RWPE2 (cell line): ENCODE results near the gene RAD51D.
"Not testable (repeated sequence)": the region's sequence is repeated elsewhere in the genome, so short reads cannot be mapped to it uniquely, and the experiment has no call there.

Source experiments
- ATAC-seq: fragments of 200-7000 bp; cut with Tn5 transposase; 3 replicates; pipeline ENCODE4 v1.9.1; 2021; ENCODE audit warnings: low read depth
- DNase-seq: peaks from one replicate; pipeline ENCODE4 v3.0.0-alpha.2; 2020; ENCODE audit warnings: low spot score
- H3K27ac ChIP-seq: fragments of 450-650 bp; 2 replicates; pipeline ENCODE4 v1.5.1; 2017; ENCODE audit warnings: mild to moderate bottlenecking; ENCODE audit not compliant: poor library complexity, severe bottlenecking
- H3K27me3 ChIP-seq: fragments of 250-450 bp; sonication (Bioruptor Pico); 2 replicates; pipeline ENCODE4 v1.5.1; 2021; ENCODE audit warnings: mild to moderate bottlenecking, moderate library complexity; ENCODE audit not compliant: insufficient read depth, poor library complexity, severe bottlenecking
- H3K36me3 ChIP-seq: fragments of 250-450 bp; sonication (Bioruptor Pico); 2 replicates; pipeline ENCODE4 v1.5.1; 2020; ENCODE audit warnings: low read depth, mild to moderate bottlenecking, moderate library complexity
- H3K4me1 ChIP-seq: fragments of 250-450 bp; sonication (Bioruptor Pico); 2 replicates; pipeline ENCODE4 v1.5.1; 2021; ENCODE audit warnings: mild to moderate bottlenecking, moderate library complexity; ENCODE audit not compliant: insufficient read depth, poor library complexity, severe bottlenecking
- H3K4me3 ChIP-seq: fragments of 250-450 bp; sonication (Bioruptor Pico); 2 replicates; pipeline ENCODE4 v1.5.1; 2021; ENCODE audit warnings: mild to moderate bottlenecking, moderate library complexity; ENCODE audit not compliant: severe bottlenecking
- H3K9me3 ChIP-seq: fragments of 250-450 bp; sonication (Bioruptor Pico); 2 replicates; pipeline ENCODE4 v1.5.1; 2021; ENCODE audit warnings: mild to moderate bottlenecking, moderate library complexity; ENCODE audit not compliant: severe bottlenecking
- TF ChIP-seq, protein P1 (sequence below): fragments of 450-650 bp; IDR thresholded peaks from one replicate; pipeline ENCODE4 v1.5.1; 2017; ENCODE audit warnings: mild to moderate bottlenecking, moderate library complexity; ENCODE audit not compliant: poor library complexity, severe bottlenecking

RAD51D gene

DNA sequence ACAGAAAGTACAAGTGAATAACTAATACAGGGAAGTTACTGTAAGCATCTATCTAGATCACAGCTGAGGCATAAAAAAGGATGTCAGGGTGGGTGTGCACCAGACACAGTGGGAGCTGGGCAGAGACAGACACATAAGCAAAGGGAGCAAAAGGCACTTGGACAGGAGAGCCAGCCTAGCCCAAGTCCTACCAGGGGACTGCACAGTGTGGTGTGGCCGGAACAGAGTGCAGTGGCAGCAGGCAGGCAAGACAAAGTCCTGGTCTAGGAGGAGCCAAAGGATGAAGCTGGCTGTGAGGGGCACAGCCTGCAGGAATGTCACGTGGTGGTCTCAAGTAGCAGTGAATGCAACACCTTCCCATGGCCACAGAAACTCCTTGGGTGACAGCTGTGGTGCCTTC lies 21.9 kb downstream of the RAD51D start:
- no peaks in the 10 kb centered on the region for H3K27me3 ChIP-seq
- no peak for ATAC-seq
- no peaks in the 10 kb centered on the region for H3K4me1 ChIP-seq
- H3K36me3 ChIP-seq, result peaks cover 6% of the 10 kb centered on the region; the same call in 1 of the 2 replicates
- TF ChIP-seq, protein P1, sequence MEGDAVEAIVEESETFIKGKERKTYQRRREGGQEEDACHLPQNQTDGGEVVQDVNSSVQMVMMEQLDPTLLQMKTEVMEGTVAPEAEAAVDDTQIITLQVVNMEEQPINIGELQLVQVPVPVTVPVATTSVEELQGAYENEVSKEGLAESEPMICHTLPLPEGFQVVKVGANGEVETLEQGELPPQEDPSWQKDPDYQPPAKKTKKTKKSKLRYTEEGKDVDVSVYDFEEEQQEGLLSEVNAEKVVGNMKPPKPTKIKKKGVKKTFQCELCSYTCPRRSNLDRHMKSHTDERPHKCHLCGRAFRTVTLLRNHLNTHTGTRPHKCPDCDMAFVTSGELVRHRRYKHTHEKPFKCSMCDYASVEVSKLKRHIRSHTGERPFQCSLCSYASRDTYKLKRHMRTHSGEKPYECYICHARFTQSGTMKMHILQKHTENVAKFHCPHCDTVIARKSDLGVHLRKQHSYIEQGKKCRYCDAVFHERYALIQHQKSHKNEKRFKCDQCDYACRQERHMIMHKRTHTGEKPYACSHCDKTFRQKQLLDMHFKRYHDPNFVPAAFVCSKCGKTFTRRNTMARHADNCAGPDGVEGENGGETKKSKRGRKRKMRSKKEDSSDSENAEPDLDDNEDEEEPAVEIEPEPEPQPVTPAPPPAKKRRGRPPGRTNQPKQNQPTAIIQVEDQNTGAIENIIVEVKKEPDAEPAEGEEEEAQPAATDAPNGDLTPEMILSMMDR, result no peak
- no peak overlapping the region for H3K27ac ChIP-seq
- no peak overlapping the region for H3K4me3 ChIP-seq
- no peak for DNase-seq
- no peaks in the 10 kb centered on the region for H3K9me3 ChIP-seq

- H3K27me3 ChIP-seq, result no peaks in the 10 kb centered on the region
- no peak overlapping the region for H3K27ac ChIP-seq
- DNase-seq, result no peak
- no peak for ATAC-seq
- H3K9me3 ChIP-seq, result no peaks in the 10 kb centered on the region
- no peak overlapping the region for H3K4me3 ChIP-seq
- no peaks in the 10 kb centered on the region for H3K36me3 ChIP-seq
- no peaks in the 10 kb centered on the region for H3K4me1 ChIP-seq
- TF ChIP-seq, protein P1, result no peak
Observed at GRCh38 chr17:35095741-35096140, 23.9 kb downstream of the RAD51D start.

GRCh38 chr17:35094902-35095301 lies 24.8 kb downstream of the RAD51D start:
- DNase-seq (no peak), ATAC-seq (peak; percentile 83)
- Histone ChIP-seq H3K27me3 (no peaks in the 10 kb centered on the region), H3K4me3 (no peak overlapping the region), H3K9me3 (no peaks in the 10 kb centered on the region), H3K27ac (peak overlapping the region; percentile 17), H3K4me1 (peaks cover 1% of the 10 kb centered on the region), H3K36me3 (no peaks in the 10 kb centered on the region)
- TF ChIP-seq, protein P1, result no peak

GRCh38 chr17:35090707-35091106 lies 29.0 kb downstream of the RAD51D start:
- ATAC-seq, DNase-seq, H3K36me3 ChIP-seq, H3K4me3 ChIP-seq, H3K27ac ChIP-seq, H3K27me3 ChIP-seq, H3K9me3 ChIP-seq: not testable (repeated sequence)
- peaks cover 23% of the 10 kb centered on the region for H3K4me1 ChIP-seq

DNA sequence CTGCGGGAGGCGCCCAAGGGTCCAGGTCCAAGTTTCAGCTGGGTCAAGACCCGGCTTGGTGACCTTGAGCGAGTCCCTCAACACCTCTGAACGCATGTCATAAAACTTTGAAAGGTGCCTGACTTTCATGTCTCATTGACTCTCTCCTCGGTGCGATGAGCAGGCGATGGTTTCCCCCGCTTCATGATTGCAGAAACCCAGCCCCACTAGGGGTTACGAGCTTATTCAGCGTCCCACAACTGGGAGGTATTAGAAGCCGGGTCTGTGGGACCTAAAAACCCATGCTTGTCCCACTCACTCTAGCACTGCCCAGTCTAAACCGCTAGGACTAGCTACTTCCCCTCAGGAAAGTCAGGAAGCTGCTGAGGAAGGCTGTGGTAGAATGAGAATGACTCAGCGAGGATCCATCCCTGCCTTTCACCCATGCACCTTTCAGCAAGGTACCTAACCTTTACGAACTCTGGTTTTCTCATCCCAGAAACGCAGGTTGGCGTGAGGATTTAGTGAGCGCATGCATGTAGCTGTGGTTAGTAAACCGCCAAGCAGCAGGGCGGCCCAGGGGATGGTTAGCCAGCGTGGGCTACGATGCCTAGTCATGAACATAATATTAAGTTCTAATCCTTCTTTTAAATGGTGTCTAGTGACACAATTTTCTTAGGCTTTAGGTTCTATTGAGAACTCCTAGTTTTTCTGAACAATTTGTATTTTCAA lies 29.9 kb downstream of the RAD51D start:
- no peaks in the 10 kb centered on the region for H3K36me3 ChIP-seq
- H3K4me3 ChIP-seq, result peak overlapping the region; percentile 94
- H3K27me3 ChIP-seq, result no peaks in the 10 kb centered on the region
- H3K27ac ChIP-seq, result peak overlapping the region; percentile 96
- H3K4me1 ChIP-seq, result peaks cover 33% of the 10 kb centered on the region
- TF ChIP-seq, protein P1, result peak; percentile 77
- no peaks in the 10 kb centered on the region for H3K9me3 ChIP-seq
- no peak for DNase-seq
- peak; percentile 65 for ATAC-seq
